Naive B cell (primary cell): ENCODE data around the gene PLIN4. TPM values are rescaled to one million over a fixed set of nuclear protein-coding genes. Genes with fewer than 3 reads are reported as not detected.

ENCODE experiments used
- ATAC-seq, 2 donors: fragments of 150-1000 bp; cut with Tn5 transposase; 2 replicates each; pipeline ENCODE4 v1.10.0; 2021; ENCODE audit warnings: low read depth in 2 of 2, mild to moderate bottlenecking in 2 of 2, moderate library complexity in 2 of 2
- DNase-seq: peaks from one replicate; pipeline ENCODE4 v3.0.0; 2022
- H3K27ac Mint-ChIP-seq, 6 donors: one replicate each; pipeline ENCODE4 v1.8.0; 2020 to 2022; ENCODE audit warnings: mild to moderate bottlenecking in 6 of 6, mixed read lengths in 6 of 6, moderate library complexity in 5 of 6, inconsistent platforms in 2 of 6
- H3K27me3 Mint-ChIP-seq, 3 donors: one replicate each; pipeline ENCODE4 v1.8.0; 2021 to 2022; ENCODE audit warnings: mixed read lengths in 3 of 3, mild to moderate bottlenecking in 1 of 3
- H3K36me3 Mint-ChIP-seq, 2 donors: one replicate each; pipeline ENCODE4 v1.8.0; 2020 to 2022; ENCODE audit warnings: mixed read lengths in 2 of 2, inconsistent platforms in 1 of 2, mild to moderate bottlenecking in 1 of 2
- H3K4me1 Mint-ChIP-seq, 3 donors: one replicate each; pipeline ENCODE4 v1.8.0; 2020 to 2022; ENCODE audit warnings: mixed read lengths in 3 of 3, inconsistent platforms in 1 of 3, mild to moderate bottlenecking in 1 of 3, moderate library complexity in 1 of 3
- H3K4me3 Mint-ChIP-seq, 8 donors: one replicate each; pipeline ENCODE4 v1.8.0; 2020 to 2022; ENCODE audit warnings: mild to moderate bottlenecking in 8 of 8, mixed read lengths in 8 of 8, moderate library complexity in 8 of 8, inconsistent platforms in 2 of 8
- H3K9me3 Mint-ChIP-seq, 7 donors: one replicate each; pipeline ENCODE4 v1.8.0; 2020 to 2022; ENCODE audit warnings: mixed read lengths in 7 of 7, mild to moderate bottlenecking in 5 of 7, inconsistent platforms in 2 of 7, moderate library complexity in 1 of 7
- polyA plus RNA-seq, 6 donors: library from polyadenylated mRNA; unstranded; fragments of 300-500 nt; fragmentation: Illumina TruSeq; gene quantifications; one replicate each; pipeline ENCODE4 v1.2.3, GENCODE V29; 2021; ENCODE audit warnings: low read depth in 6 of 6

Gene PLIN4
- polyA plus RNA-seq, 6 donors from 2014 or later, result 0.04 to 0.21 (median 0.14) TPM; not detected in 2

DNA sequence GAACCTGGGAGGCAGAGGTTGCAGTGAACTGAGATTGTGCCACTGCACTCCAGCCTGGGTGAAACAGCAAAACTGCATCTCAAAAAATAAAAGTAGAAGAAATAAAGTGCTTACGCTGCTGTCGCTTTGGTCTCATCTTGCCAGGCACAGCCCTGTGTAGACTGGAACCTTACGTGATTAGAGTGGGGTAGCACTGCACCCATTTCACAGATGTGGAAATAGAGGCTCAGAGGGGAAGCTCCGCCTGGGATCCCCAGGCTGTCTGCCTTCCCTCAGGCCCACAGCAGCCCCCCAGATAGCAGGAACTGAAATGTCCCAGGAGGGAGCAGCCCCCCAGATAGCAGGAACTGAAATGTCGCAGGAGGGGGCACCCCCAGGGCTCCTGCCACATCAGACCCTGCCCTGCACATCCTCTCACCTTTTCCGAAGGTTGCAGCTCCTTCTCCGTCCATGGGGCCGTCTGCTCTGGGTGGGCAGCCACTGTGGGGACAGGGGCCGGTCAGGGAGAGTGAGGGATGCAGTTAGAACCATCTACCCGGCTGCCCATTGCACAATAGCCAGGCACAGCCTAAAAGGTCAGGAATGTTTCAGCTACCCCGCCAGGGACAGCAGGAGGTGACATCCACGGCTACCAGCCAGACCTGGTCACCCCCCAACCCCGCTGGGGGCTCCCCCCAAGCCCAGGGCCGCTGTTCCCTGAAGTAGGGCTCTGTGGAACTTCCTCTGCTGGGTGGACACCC lies 1.9 kb downstream of the PLIN4 start:
- Mint-ChIP-seq H3K27ac (peak overlapping the region in 1 of 6 donors; percentile 57), H3K36me3 (no peaks in the 10 kb centered on the region), H3K4me1 (no peaks in the 10 kb centered on the region), H3K9me3 (peaks cover 0 to 4% (median 0%) of the 10 kb centered on the region in 7 donors), H3K27me3 (peaks cover 2 to 11% (median 7%) of the 10 kb centered on the region in 3 donors), H3K4me3 (no peak overlapping the region)
- ATAC-seq, result no peak
- DNase-seq, result no peak

DNA sequence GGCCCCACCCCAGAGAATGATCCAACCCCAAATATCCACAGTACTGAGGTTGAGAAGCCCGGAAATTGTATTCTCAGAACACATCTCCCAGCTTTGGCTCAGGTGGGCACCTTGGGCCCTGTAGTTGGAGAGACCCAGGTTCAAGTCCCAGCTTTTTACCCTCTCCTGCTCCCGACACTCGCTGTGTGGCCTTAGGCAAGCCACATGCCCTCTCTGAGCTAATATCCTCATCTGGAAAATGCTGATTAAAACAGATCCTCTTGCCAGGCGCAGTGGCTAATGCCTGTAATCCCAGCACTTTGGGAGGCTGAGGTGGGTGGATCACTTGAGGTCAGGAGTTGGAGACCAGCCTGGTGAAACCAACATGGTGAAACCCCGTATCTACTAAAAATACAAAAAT lies 2.6 kb downstream of the PLIN4 start:
- ATAC-seq (no peak), DNase-seq (no peak)
- no peaks in the 10 kb centered on the region for H3K36me3 Mint-ChIP-seq
- H3K4me3 Mint-ChIP-seq, result no peak overlapping the region
- peaks cover 0 to 11% (median 7%) of the 10 kb centered on the region in 3 donors for H3K27me3 Mint-ChIP-seq
- no peak overlapping the region for H3K27ac Mint-ChIP-seq
- no peaks in the 10 kb centered on the region for H3K4me1 Mint-ChIP-seq
- H3K9me3 Mint-ChIP-seq, result peaks cover 0 to 4% (median 0%) of the 10 kb centered on the region in 7 donors

DNA sequence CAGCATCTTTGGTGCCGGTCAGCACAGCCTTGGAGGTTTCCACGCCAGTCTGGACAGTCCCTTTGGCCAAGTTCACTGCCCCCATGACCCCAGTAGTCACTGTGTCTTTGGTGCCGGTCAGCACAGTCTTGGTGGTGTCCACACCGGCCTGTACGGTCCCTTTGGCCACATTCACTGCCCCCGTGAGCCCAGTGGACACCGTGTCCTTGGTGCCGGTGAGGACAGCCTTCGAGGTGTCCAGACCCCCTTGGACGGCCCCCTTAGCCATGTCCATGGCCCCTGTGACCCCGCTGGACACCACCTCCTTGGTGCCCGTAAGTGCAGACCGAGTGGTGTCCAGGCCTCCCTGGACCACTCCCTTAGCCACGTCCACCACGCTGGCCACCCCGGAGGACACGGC lies 5.0 kb downstream of the PLIN4 start:
- ATAC-seq, result no peak
- no peak overlapping the region for H3K4me3 Mint-ChIP-seq
- H3K27me3 Mint-ChIP-seq, result no peaks in the 10 kb centered on the region
- H3K27ac Mint-ChIP-seq, result no peak overlapping the region
- H3K9me3 Mint-ChIP-seq, result no peaks in the 10 kb centered on the region
- H3K4me1 Mint-ChIP-seq, result no peaks in the 10 kb centered on the region
- no peak for DNase-seq
- no peaks in the 10 kb centered on the region for H3K36me3 Mint-ChIP-seq

DNA sequence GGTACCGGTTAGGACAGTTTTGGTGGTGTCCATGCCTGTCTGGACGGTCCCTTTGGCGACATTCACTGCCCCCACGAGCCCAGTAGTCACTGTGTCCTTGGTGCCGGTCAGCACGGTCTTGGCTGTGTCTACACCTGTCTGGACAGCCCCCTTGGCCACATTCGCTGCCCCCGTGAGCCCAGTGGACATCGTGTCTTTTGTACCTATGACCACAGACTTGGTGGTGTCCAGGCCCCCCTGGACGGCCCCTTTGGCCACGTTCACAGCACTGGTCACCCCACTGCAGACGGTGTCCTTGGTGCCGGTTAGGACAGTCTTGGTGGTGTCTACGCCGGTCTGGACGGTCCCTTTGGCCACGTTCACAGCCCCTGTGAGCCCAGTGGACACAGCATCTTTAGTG lies 6.2 kb downstream of the PLIN4 start:
- Mint-ChIP-seq H3K9me3 (no peaks in the 10 kb centered on the region), H3K4me3 (no peak overlapping the region), H3K27ac (no peak overlapping the region), H3K36me3 (no peaks in the 10 kb centered on the region), H3K27me3 (no peaks in the 10 kb centered on the region), H3K4me1 (no peaks in the 10 kb centered on the region)
- no peak for ATAC-seq
- no peak for DNase-seq

DNA sequence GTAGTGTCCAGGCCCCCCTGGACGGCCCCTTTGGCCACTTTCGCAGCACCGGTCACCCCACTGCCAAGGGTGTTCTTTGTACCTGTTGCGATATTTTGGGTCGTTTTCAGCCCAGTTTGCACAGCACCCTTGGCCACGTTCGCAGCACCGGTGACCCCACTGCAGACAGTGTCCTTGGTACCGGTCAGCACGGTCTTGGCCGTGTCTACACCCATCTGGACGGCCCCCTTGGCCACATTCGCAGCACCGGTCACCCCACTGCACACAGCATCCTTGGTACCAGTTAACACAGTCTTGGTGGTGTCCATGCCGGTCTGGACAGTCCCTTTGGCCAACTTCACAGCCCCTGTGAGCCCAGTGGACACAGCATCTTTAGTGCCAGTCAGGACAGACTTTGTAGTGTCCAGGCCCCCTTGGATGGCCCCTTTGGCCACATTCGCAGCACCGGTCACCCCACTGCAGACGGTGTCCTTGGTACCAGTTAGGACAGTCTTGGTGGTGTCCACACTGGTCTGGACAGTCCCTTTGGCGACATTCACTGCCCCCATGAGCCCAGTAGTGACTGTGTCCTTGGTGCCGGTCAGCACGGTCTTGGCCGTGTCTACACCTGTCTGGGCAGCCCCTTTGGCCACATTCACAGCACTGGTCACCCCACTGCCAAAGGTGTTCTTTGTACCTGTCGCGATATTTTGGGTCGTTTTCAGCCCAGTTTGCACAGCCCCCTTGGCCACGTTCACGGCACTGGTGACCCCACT lies 6.8 kb downstream of the PLIN4 start:
- Mint-ChIP-seq H3K36me3 (peaks cover 0 to 2% of the 10 kb centered on the region in 2 donors), H3K4me1 (no peaks in the 10 kb centered on the region), H3K9me3 (no peaks in the 10 kb centered on the region), H3K27ac (no peak overlapping the region), H3K27me3 (no peaks in the 10 kb centered on the region), H3K4me3 (no peak overlapping the region)
- ATAC-seq (no peak), DNase-seq (no peak)

DNA sequence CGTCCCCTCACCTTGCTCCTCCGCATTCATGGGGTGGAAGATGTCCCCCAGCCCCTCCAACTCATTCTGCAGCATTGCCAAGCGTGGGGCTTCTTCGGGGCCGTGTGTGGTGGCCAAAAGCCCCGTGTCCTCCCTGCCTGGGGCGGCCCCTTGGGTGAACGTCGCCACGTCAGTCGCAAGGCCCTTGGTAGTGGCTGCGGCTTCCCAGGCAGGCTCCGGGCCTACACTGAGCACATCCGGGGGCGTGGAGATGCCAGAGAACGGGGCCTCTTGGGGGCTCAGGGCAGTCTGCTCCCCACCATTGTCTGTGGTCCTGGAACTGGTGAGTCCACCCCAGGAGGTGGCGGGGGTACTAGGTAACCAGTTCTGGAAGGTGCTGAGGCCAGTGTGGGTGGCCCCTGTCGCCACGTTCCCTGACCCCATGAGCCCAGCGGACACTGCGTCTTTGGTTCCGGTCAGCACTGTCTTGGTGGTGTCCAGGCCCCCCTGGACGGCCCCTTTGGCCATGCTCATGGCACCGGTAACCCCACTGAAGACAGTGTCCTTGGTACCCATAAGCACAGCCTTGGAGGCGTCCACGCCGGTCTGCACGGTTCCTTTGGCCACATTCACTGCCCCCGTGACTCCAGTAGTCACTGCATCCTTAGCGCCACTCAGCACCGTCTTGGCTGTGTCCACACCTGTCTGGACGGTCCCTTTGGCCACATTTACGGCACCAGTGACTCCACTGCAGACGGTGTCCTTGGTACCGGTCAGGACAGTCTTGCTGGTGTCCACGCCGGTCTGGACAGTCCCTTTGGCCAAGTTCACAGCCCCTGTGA lies 7.6 kb downstream of the PLIN4 start:
- H3K27ac Mint-ChIP-seq, result no peak overlapping the region
- H3K9me3 Mint-ChIP-seq, result peaks cover 0 to 5% (median 0%) of the 10 kb centered on the region in 7 donors
- peaks cover 4 to 10% of the 10 kb centered on the region in 2 donors for H3K36me3 Mint-ChIP-seq
- H3K27me3 Mint-ChIP-seq, result no peaks in the 10 kb centered on the region
- H3K4me3 Mint-ChIP-seq, result no peak overlapping the region
- ATAC-seq (no peak), DNase-seq (no peak)
- peaks cover 0 to 5% (median 0%) of the 10 kb centered on the region in 3 donors for H3K4me1 Mint-ChIP-seq

DNA sequence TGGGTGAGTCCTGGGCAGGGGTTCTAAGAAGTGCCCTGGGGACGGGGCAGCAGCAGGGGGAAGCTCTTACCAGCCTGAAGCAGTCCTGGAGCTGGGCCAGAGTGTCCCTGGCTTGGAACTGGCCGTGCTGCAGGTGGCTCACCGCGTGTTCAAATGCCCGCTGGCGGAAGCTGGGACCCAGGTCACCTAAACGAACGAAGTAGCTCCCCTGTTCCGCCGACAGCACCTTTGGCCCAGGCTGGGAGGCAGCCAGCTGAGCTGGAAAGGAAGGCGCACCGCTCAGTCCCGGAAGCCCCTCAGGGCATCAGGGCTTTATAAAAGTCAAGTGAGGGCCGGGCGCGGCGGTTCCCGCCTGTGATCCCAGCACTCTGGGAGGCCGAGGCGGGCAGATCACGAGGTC lies 9.6 kb downstream of the PLIN4 start:
- DNase-seq (no peak), ATAC-seq (no peak)
- Mint-ChIP-seq H3K4me1 (peaks cover 0 to 8% (median 0%) of the 10 kb centered on the region in 3 donors), H3K27ac (peak overlapping the region in 1 of 6 donors; percentile 66), H3K36me3 (peaks cover 4 to 18% of the 10 kb centered on the region in 2 donors), H3K4me3 (no peak overlapping the region), H3K27me3 (no peaks in the 10 kb centered on the region), H3K9me3 (peaks cover 0 to 5% (median 0%) of the 10 kb centered on the region in 7 donors)

DNA sequence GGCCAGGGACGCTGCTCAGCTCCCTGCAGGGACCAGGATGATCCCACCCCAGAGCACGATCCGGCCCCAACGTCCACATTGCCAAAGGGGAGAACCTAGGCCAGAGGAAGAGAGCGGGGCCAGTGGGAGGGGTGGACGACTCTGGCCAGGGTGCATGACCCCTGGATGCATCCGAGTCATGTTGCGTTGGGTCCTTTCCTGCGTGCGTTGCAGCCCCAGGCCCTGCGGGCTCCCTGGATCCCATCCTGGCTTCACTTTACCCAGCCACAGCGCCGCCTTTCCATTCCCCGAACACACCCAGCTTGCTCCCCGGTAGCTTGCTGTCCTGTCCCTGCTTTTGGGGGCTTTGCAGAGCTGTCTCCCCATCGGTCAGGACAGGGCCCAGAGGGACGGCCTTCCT lies 10.5 kb downstream of the PLIN4 start:
- DNase-seq (no peak), ATAC-seq (no peak)
- peaks cover 4 to 18% of the 10 kb centered on the region in 2 donors for H3K36me3 Mint-ChIP-seq
- peak overlapping the region in 1 of 6 donors; percentile 54 for H3K27ac Mint-ChIP-seq
- no peaks in the 10 kb centered on the region for H3K27me3 Mint-ChIP-seq
- peaks cover 0 to 5% (median 0%) of the 10 kb centered on the region in 7 donors for H3K9me3 Mint-ChIP-seq
- peaks cover 0 to 8% (median 0%) of the 10 kb centered on the region in 3 donors for H3K4me1 Mint-ChIP-seq
- no peak overlapping the region for H3K4me3 Mint-ChIP-seq

DNA sequence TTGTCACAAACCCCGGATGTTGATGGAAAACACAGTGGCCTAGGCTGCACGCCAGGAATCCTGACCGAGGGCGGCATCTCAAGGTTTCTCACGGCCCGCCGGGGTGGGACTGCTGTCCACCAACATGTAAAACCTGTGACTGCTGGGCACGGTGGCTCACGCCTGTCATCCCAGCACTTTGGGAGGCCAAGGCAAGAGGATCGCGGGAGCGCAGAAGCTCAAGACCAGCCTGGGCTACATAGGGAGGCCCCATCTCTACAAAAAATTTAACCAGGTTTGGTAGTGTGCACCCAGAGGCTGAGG lies 11.2 kb downstream of the PLIN4 start:
- H3K36me3 Mint-ChIP-seq, result peaks cover 4 to 18% of the 10 kb centered on the region in 2 donors
- no peak for DNase-seq
- no peak overlapping the region for H3K4me3 Mint-ChIP-seq
- ATAC-seq, result no peak
- peaks cover 0 to 8% (median 0%) of the 10 kb centered on the region in 3 donors for H3K4me1 Mint-ChIP-seq
- H3K27ac Mint-ChIP-seq, result peak overlapping the region in 1 of 6 donors; percentile 58
- no peaks in the 10 kb centered on the region for H3K27me3 Mint-ChIP-seq
- peaks cover 0 to 5% (median 0%) of the 10 kb centered on the region in 7 donors for H3K9me3 Mint-ChIP-seq

DNA sequence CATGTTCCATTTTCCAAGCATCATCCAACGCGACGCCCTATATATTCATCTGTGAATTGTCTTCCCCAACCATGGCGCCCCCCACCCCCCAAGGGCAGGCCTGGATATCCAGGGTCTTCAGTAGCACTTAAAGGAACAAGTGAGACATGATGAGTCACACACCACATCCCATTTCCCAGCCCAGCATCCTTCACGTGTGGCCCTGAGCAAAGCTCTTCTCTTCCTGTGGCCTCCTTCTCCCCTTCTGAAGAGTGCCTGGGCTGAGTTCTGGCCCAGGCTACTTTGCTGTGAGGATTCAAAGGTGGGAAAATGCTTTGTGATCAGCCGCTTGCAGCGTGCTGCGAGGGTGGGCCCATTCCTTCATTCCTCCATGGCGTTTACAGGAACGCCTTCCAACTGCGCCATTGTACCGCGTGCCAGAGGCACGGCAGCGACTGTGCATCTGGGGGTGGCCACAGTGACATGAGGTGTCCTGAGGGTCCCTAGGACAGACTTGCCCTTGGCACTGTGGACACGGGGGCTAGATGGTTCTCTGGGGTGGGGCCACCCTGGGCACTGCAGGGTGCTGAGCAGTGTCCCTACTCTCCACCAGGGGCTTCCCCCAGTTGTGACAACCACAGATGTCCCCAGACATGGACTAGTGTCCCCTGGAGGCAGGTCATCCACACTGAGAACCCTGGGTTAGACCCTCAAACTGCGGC lies 11.7 kb downstream of the PLIN4 start:
- DNase-seq (no peak), ATAC-seq (no peak)
- Mint-ChIP-seq H3K27me3 (no peaks in the 10 kb centered on the region), H3K27ac (peak overlapping the region in 1 of 6 donors; percentile 74), H3K9me3 (peaks cover 0 to 5% (median 0%) of the 10 kb centered on the region in 7 donors), H3K4me3 (peak overlapping the region in 1 of 8 donors; percentile 22), H3K36me3 (peaks cover 4 to 18% of the 10 kb centered on the region in 2 donors), H3K4me1 (peaks cover 0 to 8% (median 0%) of the 10 kb centered on the region in 3 donors)

DNA sequence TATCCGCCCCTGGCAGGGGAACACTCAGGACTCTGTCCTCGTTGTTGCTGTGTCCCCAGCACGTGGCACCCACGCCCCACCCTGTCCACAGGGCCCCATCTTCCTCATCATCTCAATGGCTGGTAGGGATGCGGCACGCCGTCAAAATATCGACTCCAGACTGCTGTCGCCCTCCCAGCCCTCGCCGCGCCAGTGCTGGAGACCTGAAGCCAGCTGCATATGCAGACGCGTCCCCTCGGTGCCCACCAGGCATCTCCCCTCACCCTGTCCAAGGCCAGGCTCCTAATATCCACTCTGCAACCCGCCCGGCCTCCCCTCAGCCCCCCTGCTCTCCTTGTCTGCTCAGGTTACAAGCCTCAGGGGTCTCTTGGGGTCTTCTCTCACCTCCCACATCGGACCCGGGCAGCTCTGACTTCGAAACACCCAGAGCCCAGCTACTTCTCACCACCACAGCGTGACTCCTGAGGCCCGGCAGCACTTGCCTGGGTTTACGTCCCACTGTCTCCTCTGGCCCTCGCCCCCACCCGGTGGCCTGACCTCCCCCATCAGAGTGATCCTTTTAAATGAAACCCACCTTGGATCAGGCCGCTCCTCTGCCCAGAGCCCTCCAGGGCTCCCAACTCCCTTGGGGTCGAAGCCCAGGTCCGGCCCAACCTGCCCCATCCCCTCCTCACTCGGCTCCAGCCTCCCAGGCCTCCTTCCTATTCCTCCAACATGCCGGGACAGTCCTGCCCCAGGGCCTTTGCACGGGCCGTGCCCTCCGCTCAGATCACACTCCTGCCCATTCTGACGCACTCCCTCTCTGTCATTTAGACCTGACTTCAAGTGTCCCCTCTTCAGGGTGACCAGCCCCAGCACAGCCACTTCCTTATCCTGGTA lies 12.5 kb downstream of the PLIN4 start:
- Mint-ChIP-seq H3K36me3 (peaks cover 4 to 18% of the 10 kb centered on the region in 2 donors), H3K4me1 (peaks cover 0 to 8% (median 0%) of the 10 kb centered on the region in 3 donors), H3K27me3 (no peaks in the 10 kb centered on the region), H3K27ac (no peak overlapping the region), H3K4me3 (no peak overlapping the region), H3K9me3 (peaks cover 0 to 5% (median 0%) of the 10 kb centered on the region in 7 donors)
- DNase-seq (no peak), ATAC-seq (no peak)

DNA sequence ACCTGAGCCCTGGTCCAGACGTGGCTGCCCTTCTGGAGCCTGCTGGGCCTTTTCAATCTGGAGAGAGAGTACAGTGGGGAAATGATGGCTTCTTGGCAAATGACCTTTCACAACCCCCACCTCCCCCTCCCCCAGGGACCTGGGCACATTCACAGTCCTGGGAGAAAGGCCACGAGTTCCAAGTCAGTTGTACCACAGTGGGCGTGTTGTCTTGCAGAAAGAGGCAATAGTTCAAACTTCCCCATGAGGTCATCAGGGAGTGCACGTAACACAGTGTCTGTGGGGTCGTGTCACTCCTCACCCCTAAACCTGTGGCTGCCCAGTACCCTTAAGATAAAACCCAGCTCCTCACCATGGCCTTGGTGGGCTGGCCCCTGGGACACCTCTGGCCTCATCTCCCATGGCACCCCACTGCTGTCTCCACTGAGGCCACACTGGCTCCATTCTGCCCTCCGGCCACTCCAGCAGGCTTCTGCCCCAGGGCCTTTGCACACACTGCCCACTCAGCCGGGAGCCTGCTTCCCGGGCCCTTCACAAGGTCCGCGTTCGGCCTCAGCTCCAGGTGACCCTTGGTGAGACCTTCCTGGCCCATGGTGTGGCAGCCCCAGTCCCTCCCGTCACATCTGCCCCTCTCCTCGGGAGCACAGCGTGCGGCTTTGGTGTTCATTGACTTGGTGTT lies 13.3 kb downstream of the PLIN4 start:
- peaks cover 0 to 5% (median 0%) of the 10 kb centered on the region in 7 donors for H3K9me3 Mint-ChIP-seq
- H3K4me3 Mint-ChIP-seq, result no peak overlapping the region
- ATAC-seq (no peak), DNase-seq (no peak)
- peaks cover 4 to 18% of the 10 kb centered on the region in 2 donors for H3K36me3 Mint-ChIP-seq
- no peak overlapping the region for H3K27ac Mint-ChIP-seq
- peaks cover 0 to 8% (median 0%) of the 10 kb centered on the region in 3 donors for H3K4me1 Mint-ChIP-seq
- H3K27me3 Mint-ChIP-seq, result no peaks in the 10 kb centered on the region
